Cardiac septum (tissue), 1 donor: ENCODE measurements around the gene KCNQ5. TPM values are rescaled to one million over a fixed set of nuclear protein-coding genes. Genes with fewer than 3 reads are reported as not detected.
"Not testable (repeated sequence)": the region's sequence is repeated elsewhere in the genome, so short reads cannot be mapped to it uniquely, and the experiment has no call there.

Experiments
- DNase-seq: peaks from one replicate; pipeline ENCODE4 v3.0.0-alpha.2; 2020; ENCODE audit warnings: low spot score
- intact Hi-C: fragments of 100-400 bp; cut with DNase I; formaldehyde crosslinking; loops from one replicate; pipeline ENCODE4 v1.14.0; 2022
- total RNA-seq: library from RNA; stranded (reverse); fragmentation: NEBNext Ultra II Directional; extraction: Animal tissue kit (Norgen Biotek cat#: 25700); gene quantifications from one replicate; pipeline ENCODE4 v1.2.1, GENCODE V29; 2021
- donor health status: DM: no; HTN: no; CAD: no.

KCNQ5 gene
- total RNA-seq, 1 donor from 2014 or later, result not detected

DNA sequence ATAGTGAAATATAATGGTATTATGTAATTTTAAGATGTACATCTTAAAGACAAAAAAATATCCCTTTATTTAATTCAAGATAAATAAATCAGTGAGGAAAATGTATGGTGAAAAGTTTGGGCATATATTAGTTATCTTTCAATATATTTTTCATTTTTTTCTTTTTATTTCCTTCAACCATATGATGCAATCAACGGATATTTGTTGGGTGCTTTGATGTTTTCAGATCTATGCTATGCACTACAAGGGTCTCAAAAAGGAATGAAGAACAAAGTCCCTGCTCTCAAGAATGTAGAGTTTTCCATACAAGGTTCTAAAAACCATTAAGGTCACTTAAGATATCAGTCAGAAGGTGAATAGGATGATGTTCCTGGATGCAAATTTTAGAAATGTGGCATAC is 345.5 kb downstream of the KCNQ5 start:
- intact Hi-C loops, result no loop called here
- no peak for DNase-seq

DNA sequence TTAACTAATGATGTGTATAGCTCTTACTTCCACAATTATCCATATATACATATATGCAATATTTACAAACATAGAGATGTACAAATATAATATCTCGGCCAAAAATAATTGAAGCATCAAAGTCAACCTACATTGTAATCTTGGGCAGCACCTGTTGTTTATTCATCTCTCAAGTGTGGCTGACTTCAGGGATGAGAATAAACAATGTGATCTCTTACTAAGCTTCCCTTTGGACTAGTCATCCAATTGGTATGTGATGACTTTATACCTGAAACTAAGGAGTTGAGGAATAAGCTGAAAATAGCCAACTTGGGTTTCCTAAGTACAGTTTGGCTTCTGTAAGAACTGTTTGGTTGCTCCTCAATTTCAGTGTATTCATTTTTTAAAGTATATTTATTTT is 346.8 kb downstream of the KCNQ5 start:
- no peak for DNase-seq
- intact Hi-C loops, result no loop called here

DNA sequence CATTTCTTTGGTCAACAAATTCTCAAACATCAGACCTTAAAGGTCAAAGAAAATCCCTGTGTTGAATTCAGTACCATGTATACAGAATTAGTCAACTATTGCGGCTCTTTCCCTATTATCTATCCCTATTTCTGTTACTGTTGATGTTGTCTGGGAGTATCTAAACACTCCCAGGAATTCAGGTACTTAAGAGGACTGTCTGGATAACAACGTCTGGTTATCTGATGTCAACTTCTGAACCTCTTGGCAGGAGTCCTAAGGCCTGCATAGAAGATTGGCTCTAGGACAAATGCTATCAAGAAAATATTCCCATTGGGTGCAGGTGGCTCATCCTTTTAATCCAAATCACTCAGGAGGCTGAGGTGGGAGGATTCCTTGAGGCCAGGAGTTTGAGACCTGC is 347.8 kb downstream of the KCNQ5 start:
- intact Hi-C loops, result no loop called here
- no peak for DNase-seq

DNA sequence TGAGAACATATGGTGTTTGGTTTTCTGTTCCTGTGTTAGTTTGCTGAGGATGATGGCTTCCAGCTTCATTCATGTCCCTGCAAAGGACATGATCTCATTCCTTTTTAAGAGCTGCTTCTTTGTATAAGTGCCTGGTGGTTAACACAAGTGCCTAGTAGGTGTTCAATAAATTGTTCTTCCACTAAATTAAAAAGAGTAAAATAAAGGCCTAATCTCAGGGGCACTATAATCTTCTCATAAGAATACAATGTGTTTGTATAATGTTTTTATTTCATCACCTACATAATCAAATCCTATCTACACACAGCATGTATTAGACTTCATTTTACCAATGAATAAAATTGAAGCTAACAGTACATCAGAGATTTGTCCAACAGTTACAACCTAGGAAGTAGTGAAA is 350.7 kb downstream of the KCNQ5 start:
- intact Hi-C loops, result no loop called here
- DNase-seq, result no peak

DNA sequence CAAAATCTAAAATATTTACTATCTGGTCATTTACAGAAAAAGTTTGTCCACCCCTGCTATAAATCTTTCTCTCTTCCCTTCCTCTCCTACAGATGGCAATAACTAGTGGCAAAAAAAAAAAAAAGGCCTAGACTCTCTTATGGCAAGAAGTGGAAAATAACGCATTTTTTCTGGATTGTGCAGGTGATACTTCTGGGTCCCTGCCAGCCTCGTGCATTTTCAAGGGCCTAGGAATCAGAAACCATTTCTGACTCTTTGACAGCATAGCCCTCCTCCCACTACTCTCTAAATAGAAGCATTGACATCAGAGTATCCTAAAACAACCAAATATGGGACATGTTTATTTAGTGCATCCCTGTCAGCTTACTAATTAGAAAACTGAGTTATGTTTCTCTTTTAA is 352.4 kb downstream of the KCNQ5 start:
- intact Hi-C loops, result no loop called here
- no peak for DNase-seq

DNA sequence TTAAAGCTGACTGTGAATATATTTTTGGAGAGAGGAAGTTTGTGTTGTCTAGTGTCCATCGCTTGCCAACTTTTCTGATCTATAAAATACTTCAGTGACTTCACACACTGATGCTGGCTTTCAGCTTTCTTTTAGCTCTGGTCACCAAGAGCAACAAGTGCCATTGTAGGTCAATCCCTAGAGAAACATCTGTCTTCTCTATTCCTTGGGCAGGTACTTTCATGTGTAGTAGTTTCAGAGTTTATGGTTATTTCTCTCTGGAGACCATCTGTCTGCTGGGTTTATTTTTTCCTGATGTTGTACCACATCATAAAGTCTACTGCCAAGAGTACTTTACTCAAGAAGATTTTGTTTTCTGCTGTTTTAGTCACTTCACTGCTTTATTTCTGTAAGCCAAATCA is 353.5 kb downstream of the KCNQ5 start:
- DNase-seq, result no peak
- intact Hi-C loops, result no loop called here

DNA sequence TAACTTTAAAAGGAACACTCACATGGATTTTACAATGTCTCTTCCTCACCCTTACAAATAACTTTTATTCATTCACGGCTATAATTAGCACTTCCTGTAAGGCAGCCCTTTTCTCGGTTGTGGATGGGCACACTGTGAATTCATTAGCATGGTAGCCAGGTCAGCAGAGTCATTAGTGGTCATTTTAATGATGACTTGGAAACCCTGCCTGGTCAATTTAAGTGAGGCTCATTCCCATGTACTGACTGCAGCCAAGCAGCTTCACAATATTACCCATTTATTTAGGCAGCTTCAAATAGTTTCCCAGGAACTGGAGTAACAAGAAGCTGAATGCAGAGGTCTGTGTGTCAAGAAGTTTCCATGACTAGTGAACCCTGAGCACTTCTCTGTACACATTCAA is 354.6 kb downstream of the KCNQ5 start:
- no peak for DNase-seq
- intact Hi-C loops, result no loop called here

DNA sequence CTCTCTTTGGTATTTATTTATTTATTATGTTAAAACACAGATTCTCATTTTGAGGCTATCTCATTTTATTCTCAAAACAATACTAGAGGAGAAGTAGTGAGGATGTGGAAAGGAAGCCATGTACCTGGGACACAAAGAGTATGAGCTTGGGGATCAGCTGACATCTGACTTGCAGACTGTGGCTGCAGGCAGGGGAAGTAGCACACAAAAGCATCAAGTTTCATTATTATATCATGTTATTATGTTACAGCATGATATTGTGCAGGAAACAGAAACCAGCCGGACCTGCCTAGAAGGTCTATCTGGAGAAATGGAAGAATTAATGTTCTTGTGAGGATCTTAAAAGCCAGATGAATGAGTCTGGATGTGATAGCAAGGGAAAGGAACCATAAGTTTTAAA is 355.2 kb downstream of the KCNQ5 start:
- DNase-seq, result no peak
- intact Hi-C loops, result no loop called here

DNA sequence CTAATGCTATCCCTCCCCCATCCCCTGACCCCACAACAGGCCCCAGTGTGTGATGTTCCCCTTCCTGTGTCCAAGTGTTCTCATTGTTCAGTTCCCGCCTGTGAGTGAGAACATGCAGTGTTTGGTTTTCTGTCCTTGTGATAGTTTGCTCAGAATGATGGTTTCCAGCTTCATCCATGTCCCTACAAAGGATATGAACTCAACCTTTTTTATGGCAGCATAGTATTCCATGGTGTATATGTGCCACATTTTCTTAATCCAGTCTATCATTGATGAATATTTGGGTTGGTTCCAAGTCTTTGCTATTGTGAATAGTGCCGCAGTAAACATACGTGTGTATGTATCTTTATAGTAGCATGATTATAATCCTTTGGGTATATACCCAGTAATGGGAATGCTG is 356.9 kb downstream of the KCNQ5 start:
- intact Hi-C loops, DNase-seq: not testable (repeated sequence)

DNA sequence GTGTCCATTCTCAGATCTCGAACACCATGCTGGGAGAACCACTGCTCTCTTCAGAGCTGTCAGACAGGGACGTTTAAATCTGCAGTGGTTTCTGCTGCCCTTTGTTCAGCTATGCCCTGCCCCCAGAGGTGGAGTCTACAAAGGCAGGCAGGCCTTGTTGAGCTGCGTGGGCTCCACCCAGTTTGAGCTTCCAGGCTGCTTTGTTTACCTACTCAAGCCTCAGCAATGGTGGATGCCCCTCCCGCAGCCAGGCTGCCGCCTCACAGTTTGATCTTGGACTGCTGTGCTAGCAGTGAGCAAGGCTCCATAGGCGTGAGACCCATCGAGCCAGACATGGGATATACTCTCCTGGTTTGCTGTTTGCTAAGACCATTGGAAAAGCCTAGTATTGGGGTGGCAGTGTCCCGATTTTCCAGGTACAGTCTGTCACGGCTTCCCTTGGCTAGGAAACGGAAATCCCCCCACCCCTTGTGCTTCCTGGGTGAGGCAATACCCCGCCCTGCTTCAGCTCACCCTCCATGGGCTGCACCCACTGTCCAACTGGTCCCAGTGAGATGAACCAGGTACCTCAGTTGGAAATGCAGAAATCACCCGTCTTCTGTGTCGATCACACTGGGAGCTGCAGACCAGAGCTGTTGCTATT is 362.4 kb downstream of the KCNQ5 start:
- DNase-seq, result not testable (repeated sequence)

DNA sequence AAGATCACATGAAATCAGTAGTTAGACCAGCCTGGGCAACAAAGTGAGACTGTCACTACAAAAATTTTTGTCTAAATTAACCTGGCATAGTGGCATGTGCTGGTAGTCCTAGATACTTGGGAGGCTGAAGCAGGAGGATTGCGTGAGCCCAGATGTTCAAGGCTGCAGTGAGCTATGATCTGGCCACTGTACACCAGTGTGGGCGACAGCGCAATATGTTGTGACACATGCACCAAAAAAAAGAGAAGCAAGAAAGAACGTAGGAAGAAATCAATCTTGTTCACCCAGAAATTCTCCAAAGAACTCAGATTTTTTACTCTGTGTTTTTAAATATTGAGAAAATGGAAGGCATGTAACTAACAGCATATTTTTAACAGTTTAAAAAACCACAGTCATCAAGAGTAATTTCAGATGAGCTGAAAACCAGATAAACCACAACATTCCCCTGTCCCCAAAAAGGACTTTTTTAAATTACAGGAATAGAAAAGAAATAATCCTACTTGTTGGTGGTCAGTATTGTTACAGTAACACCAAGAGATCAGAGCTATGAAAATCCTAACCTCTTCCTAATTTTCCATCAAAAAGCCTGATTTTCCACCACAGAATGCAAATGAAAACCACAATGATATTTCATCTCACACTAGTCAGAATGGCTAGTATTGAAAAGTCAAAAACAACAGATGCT is 363.3 kb downstream of the KCNQ5 start:
- DNase-seq, result no peak
- intact Hi-C loops, result no loop called here

More for the DNA sequence above, 362.4 kb downstream of the KCNQ5 start:
- intact Hi-C loops, result not testable (repeated sequence)

DNA sequence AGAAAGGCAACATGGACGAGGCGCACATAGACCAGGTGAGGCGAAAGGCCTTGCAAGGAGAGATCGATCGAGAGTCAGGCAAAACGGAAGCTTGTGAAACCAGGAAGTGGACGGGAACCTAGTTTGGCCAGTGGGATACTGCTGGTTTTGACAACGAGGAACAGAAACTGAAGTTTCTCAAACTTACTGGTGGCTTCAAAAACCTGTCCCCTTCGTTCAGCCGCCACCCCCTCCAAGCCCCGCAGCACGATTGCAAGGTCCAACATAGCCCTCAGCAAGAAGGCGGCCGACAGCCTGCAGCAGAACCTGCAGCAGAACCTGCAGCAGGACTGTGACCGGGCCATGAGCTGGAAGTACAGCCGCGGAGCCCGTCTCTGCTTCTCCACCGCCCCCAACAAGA is 365.4 kb downstream of the KCNQ5 start:
- no peak for DNase-seq
- intact Hi-C loops, result no loop called here

DNA sequence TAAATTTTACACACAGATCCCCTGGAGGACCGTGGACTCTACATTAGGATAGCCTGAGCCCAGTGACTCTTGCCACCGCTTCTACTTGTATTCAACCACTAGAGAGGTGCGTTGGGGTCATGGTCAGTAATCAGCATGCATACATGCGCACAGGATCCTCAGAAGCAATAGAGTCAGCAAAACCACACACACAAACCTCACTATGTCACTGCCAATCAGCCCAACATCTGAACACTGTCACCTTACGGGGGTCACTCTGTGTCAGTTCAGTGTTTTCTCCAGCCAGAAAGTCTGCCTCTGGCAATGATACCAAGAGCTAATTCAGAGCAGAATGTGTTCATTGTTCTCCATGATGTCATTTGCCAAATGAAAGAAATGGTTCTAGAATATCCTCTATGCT is 378.1 kb downstream of the KCNQ5 start:
- DNase-seq, result no peak
- intact Hi-C loops, result no loop called here

DNA sequence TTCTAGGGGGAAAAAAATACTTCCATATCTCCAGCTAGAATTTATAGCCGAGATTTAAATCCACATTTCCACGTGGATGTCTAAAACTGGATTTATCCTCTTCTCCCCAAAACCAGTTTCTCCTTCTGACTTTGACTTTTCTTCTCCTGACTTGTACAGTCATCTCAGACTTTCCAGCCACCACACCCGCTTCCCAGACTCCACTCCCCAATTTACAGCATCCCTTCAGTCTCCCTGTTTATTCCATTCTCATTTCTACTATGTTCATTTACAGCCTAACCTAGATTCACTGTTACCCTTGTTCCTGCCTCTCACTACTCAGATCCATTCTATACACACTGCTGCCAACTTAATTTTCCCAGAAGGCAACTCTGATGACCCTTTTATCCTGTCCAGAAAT is 378.6 kb downstream of the KCNQ5 start:
- intact Hi-C loops, result no loop called here
- DNase-seq, result no peak

DNA sequence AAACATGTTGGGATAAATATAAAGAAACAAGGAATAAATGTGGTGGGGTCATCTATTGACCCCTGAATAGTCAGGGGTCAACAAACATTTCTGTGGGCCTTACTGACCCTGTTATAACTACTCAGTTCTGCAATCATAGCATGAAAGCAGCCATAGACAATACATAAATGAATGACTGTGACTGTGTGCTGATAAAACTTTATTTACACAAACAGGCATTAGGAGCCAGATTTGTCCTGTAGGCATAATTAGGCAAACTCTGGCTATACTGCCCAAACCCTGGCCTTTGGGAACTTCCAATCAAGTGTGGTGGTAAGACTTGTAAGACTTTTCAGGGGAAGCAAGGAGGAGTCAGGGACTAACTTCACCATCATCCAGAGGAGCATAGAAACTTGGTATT is 380.7 kb downstream of the KCNQ5 start:
- intact Hi-C loops, result no loop called here
- no peak for DNase-seq

DNA sequence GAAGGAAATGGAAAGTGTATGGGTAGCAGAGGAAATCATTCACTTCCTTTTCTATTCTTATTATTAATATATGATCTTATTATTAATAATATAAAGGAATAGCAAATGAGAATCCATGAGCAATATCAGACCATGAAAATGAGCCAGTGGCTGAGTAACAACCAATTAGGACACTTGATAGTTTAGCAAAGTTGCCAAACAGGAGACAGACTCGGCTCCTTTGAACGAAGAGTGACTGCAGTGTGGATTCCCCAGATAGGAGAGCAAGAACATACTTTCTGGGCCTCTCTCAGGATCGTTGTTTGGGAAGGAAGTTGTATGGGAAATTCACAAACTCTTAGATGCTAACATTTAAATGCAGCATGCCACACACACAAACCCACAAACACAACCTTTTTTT is 381.4 kb downstream of the KCNQ5 start:
- intact Hi-C loops, result no loop called here

DNA sequence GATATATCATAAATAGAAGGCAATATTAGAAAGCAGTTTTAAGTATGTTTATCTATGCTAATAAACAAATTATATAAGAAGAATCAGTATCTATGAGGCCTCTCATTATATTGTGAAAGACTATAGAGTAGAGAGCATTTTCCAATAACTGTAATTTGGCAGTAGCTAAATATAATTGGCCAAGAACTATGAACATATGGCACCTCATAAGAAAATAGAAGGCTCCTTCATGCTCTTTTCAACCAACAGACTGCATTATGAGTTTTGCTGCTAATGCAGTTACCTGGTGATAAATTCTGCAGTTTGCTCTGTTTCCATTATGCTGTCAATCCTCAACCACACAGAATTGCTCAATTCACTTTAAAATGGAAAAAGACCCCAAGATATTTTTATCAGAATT is 382.4 kb downstream of the KCNQ5 start:
- intact Hi-C loops, result no loop called here
- DNase-seq, result no peak

More for the DNA sequence above, 381.4 kb downstream of the KCNQ5 start:
- DNase-seq, result no peak

DNA sequence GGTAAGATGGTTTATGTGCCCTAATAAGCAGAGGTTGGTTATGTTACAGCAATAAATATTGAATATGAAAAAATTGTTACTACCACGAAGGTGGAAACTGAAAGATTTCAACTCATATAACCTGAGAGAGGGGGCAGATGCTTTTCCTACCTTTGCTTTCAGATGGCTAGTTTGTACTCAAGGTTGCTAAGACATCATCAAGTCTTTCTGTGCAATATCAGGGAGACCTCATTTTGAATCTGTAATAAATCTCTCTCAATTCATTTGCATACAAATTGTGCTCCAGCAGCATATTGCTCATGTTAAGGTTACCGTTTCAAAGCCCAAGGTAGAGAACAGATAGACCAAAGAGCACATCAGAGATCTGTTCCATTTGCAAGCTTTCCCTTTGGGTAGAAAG is 383.0 kb downstream of the KCNQ5 start:
- no peak for DNase-seq
- intact Hi-C loops, result no loop called here

DNA sequence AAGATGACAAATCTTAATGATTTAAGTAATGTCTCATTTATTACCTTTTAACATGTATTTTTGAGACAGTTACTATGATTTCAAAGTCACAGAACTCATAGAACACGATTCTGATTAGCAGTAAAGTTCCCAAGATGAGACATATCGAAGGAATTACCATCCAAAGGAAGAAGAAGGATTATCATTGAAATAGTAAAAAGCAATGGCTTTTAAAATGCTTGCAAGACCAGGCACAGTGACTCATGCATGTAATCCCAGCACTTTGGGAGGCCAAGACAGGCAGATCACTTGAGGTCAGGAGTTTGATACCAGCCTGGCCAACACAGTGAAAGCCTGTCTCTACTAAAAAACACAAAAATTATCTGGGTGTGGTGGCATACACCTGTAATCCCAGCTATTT is 384.3 kb downstream of the KCNQ5 start:
- no peak for DNase-seq
- intact Hi-C loops, result no loop called here

DNA sequence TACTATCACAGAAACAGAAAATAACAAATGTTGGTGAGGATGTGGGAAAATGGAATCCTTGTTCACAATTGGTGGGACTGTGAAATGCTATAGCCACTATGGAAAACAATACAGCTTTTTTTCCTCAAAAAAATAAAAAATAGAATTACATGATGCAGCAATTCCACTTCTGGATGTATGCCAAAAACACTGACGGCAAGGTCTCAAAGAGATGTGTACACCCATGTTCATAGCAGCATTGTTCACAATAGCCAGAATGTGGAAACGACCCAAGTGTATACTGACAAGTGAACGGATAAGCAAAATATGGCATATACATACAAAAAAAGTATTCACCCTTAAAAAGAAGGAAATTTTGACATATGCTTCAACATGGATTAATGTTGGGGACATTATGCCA is 390.1 kb downstream of the KCNQ5 start:
- intact Hi-C loops, result no loop called here
- no peak for DNase-seq

DNA sequence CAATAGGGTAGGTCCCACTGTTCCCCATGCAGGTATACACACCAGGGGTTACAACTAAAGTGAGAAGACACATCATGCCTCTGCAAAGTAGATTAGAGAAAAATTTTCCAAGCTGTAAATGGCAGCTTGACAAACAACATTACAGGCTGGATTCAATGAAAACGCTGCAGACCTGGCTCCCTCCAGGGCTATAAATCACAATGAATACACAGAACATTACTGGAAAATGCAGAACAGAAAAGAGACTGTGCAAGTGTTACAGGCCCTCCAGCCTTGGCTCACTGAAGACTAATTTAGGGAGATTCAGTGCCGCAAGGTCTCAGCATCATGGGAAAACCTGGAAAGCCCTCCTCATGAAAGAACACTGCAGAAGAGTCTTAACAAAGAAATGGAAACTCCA is 395.6 kb downstream of the KCNQ5 start:
- intact Hi-C loops, result no loop called here
- DNase-seq, result no peak

DNA sequence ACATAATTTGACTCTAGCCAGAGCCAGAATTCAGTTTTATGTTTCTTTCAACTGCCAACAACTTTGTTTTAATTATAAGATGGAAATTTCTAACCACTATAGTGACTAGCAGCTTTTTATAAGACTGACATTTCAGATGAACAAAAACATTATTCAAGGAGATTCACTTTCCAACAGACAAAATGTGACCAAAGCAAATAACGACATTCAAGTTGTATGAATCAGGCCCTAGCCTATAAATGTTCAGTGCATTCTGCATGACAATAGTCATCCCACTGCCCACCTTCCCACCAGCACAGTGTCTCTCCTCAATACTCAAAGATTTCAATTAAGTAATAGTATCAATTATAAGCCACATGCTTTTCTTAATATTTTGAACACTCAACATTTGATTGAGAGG is 402.7 kb downstream of the KCNQ5 start:
- no peak for DNase-seq
- intact Hi-C loops, result no loop called here
